ENCODE data around the gene WDR73.

GRCh38 chr15:84604826-84605553 lies 49.1 kb downstream of the WDR73 start:
- TF ChIP-seq CTCF (conservative IDR thresholded peaks at IDR 0.05; ENCODE audit: low read depth, low read length): no peak
- no peak for TF ChIP-seq EZH2 (IDR thresholded peaks at IDR 0.05; ENCODE audit: borderline replicate concordance, low read depth, low read length, poor library complexity, severe bottlenecking)
